OCI-LY1 (cell line): Measurements from ENCODE around the gene DHRSX.

Experiments
- CTCF ChIP-seq: fragments of 200-600 bp; sonication (generic), shearing (Covaris generic); IDR thresholded peaks from 2 replicates; pipeline ENCODE4 v1.5.1; 2017; ENCODE audit warnings: mild to moderate bottlenecking, antibody characterized with exemption, low read length, moderate library complexity, mixed read lengths
- EZH2 ChIP-seq: fragments of 200-600 bp; sonication (generic), shearing (Covaris generic); IDR thresholded peaks from 2 replicates; pipeline ENCODE4 v1.8.0; 2017; ENCODE audit warnings: borderline replicate concordance, mixed run types, mild to moderate bottlenecking, antibody characterized with exemption, low read length, moderate library complexity, mixed read lengths

GRCh38 chrX:2512501-2512900 is 11.7 kb upstream of the DHRSX start:
- TF ChIP-seq CTCF = no peak
- TF ChIP-seq EZH2 = no peak
